GM12872 (cell line): ENCODE measurements around the gene TMEM134.

Experiments used
- CTCF ChIP-seq: IDR thresholded peaks from 3 replicates; pipeline ENCODE4 v1.5.1; 2011; ENCODE audit warnings: low read depth, mild to moderate bottlenecking, low read length, moderate library complexity; ENCODE audit not compliant: insufficient read depth

TMEM134 gene

GRCh38 chr11:67483831-67484665, 15.0 kb upstream of the TMEM134 start:
- TF ChIP-seq CTCF, result no peak

GRCh38 chr11:67482827-67483798, 14.1 kb upstream of the TMEM134 start, which contains the start of gene AIP:
TSS of gene AIP (plus strand) at chr11:67483026. CDS start at chr11:67483159, 133 bp downstream.
- peak; percentile 34 for TF ChIP-seq CTCF

- TF ChIP-seq CTCF, result no peak
These were observed 13.3 kb upstream of the TMEM134 start for GRCh38 chr11:67482275-67482826.

- TF ChIP-seq CTCF, result no peak
These were observed 3.8 kb upstream of the TMEM134 start for GRCh38 chr11:67472882-67473281.

- TF ChIP-seq CTCF, result no peak
These were observed 1.4 kb upstream of the TMEM134 start for GRCh38 chr11:67470337-67471002.

- no peak for TF ChIP-seq CTCF
These were observed 409 bp upstream of the TMEM134 start for GRCh38 chr11:67469508-67469811.

GRCh38 chr11:67468456-67468758, 644 bp downstream of the TMEM134 start:
- TF ChIP-seq CTCF, result no peak
